B cell (primary cell): ENCODE measurements around the gene FAM240B. TPM values are rescaled to one million over a fixed set of nuclear protein-coding genes. Genes with fewer than 3 reads are reported as not detected.

Experiments used
- ATAC-seq: fragments of 200-7000 bp; cut with Tn5 transposase; one replicate; pipeline ENCODE4 v1.10.0; 2021; ENCODE audit warnings: low read depth, mild to moderate bottlenecking, moderate number of reproducible peaks, moderate library complexity
- CTCF ChIA-PET: fragments of 350-600 bp; sonication (Branson Sonifier 250); formaldehyde crosslinking; loops from one replicate; lab custom pipeline; 2021; ENCODE audit warnings: antibody characterized with exemption, inconsistent platforms; lab: Charles Lee
- POLR2A ChIA-PET: fragments of 350-600 bp; sonication (Branson Sonifier 250); formaldehyde crosslinking; loops from one replicate; lab custom pipeline; 2021; ENCODE audit warnings: antibody characterized with exemption; lab: Charles Lee
- DNase-seq: peaks from one replicate; pipeline ENCODE4 v3.0.0; 2013
- H2AFZ ChIP-seq: 2 replicates; pipeline ENCODE4 v1.6.1; 2012; ENCODE audit warnings: mild to moderate bottlenecking, low read depth, low read length; ENCODE audit not compliant: insufficient read depth, poor library complexity, severe bottlenecking
- H3K27ac ChIP-seq, 2 donors: 1 replicate in 1 of 2; 2 replicates in 1 of 2; pipeline ENCODE4 v1.5.1; 2012 to 2013; ENCODE audit warnings: low read length in 2 of 2, mild to moderate bottlenecking in 2 of 2, moderate library complexity in 1 of 2
- H3K27me3 ChIP-seq, 4 experiments: fragments of 200-600 bp in 1 of 4; sonication (generic) in 1 of 4; replicated peaks in 1 of 4; 1 replicate in 2 of 4; 2 replicates in 2 of 4; pipeline versions ENCODE4 v1.6.1 to v1.7.0; 2013 to 2016; ENCODE audit warnings: low read length in 3 of 4, mild to moderate bottlenecking in 2 of 4, mixed read lengths in 1 of 4, moderate library complexity in 1 of 4; ENCODE audit not compliant: insufficient read depth in 4 of 4, control insufficient read depth in 3 of 4; ENCODE audit errors: control extremely low read depth in 1 of 4
- H3K36me3 ChIP-seq, 2 experiments: replicated peaks in 1 of 2; 1 replicate in 1 of 2; 2 replicates in 1 of 2; pipeline versions ENCODE4 v1.6.1 to v1.7.1; 2013; ENCODE audit warnings: low read length in 1 of 2; ENCODE audit not compliant: insufficient read depth in 2 of 2, control insufficient read depth in 1 of 2; ENCODE audit errors: control extremely low read depth in 1 of 2, extremely low read depth in 1 of 2
- H3K4me1 ChIP-seq, 2 donors: fragments of 200-600 bp in 1 of 2; sonication (generic) in 1 of 2; 1 replicate in 1 of 2; 2 replicates in 1 of 2; pipeline versions ENCODE4 v1.5.1 to v1.6.1; 2013 to 2017; ENCODE audit warnings: low read length in 2 of 2; ENCODE audit not compliant: control insufficient read depth in 2 of 2, insufficient read depth in 2 of 2
- H3K4me2 ChIP-seq: replicated peaks from 2 replicates; pipeline ENCODE3; 2012; ENCODE audit warnings: mild to moderate bottlenecking, low read depth, low read length; ENCODE audit not compliant: poor library complexity, severe bottlenecking
- H3K4me3 ChIP-seq, 5 experiments: fragments of 200-600 bp in 1 of 5; sonication (generic) in 1 of 5; 1 replicate in 3 of 5; 2 replicates in 2 of 5; pipeline versions ENCODE4 v1.5.1 to v1.7.0; 2011 to 2016; ENCODE audit warnings: low read length in 4 of 5, mild to moderate bottlenecking in 4 of 5, low read depth in 2 of 5, control low read depth in 1 of 5, moderate library complexity in 1 of 5; ENCODE audit not compliant: insufficient read depth in 1 of 5; ENCODE audit errors: control extremely low read depth in 1 of 5, extremely low read depth in 1 of 5
- H3K79me2 ChIP-seq: fragments of 200-600 bp; sonication (generic); one replicate; pipeline ENCODE4 v1.6.0; 2016; ENCODE audit warnings: low read length; ENCODE audit not compliant: control insufficient read depth, insufficient read depth
- H3K9ac ChIP-seq: fragments of 200-600 bp; sonication (generic); 2 replicates; pipeline ENCODE4 v1.6.1; 2017; ENCODE audit warnings: mild to moderate bottlenecking, low read length, moderate library complexity
- H3K9me3 ChIP-seq, 3 donors: one replicate each; pipeline versions ENCODE4 v1.6.1 to v1.7.1; 2013; ENCODE audit warnings: low read length in 2 of 3; ENCODE audit not compliant: control insufficient read depth in 2 of 3, insufficient read depth in 1 of 3; ENCODE audit errors: control extremely low read depth in 1 of 3
- H4K20me1 ChIP-seq: 2 replicates; pipeline ENCODE4 v1.6.0; 2012; ENCODE audit warnings: mild to moderate bottlenecking, low read length; ENCODE audit not compliant: insufficient read depth, control insufficient read depth, poor library complexity, severe bottlenecking
- H3K27ac Mint-ChIP-seq: one replicate; pipeline ENCODE4 v1.8.0; 2021; ENCODE audit warnings: mixed read lengths
- H3K27me3 Mint-ChIP-seq: one replicate; pipeline ENCODE4 v1.8.0; 2021; ENCODE audit warnings: mixed read lengths
- H3K4me1 Mint-ChIP-seq: one replicate; pipeline ENCODE4 v1.8.0; 2021; ENCODE audit warnings: mixed read lengths
- H3K4me3 Mint-ChIP-seq: one replicate; pipeline ENCODE4 v1.8.0; 2021; ENCODE audit warnings: mixed read lengths
- H3K9me3 Mint-ChIP-seq: one replicate; pipeline ENCODE4 v1.8.0; 2022; ENCODE audit warnings: mixed read lengths; ENCODE audit not compliant: insufficient read depth
- EZH2 ChIP-seq: IDR thresholded peaks from 2 replicates; pipeline ENCODE4 v1.6.1; 2012; ENCODE audit warnings: borderline replicate concordance, low read depth, mild to moderate bottlenecking, moderate library complexity, low read length; ENCODE audit not compliant: insufficient read depth, poor library complexity, severe bottlenecking
- WGBS: methylation state at CpG from one replicate; pipeline ENCODE4 v1.1.5; 2013; ENCODE audit warnings: missing lambda C conversion rate; ENCODE audit not compliant: insufficient coverage; 5-methylcytosine and 5-hydroxymethylcytosine counted together
- intact Hi-C: fragments of 100-400 bp; cut with micrococcal nuclease; formaldehyde crosslinking; loops from one replicate; pipeline ENCODE4 v1.10.0; 2022
- polyA plus RNA-seq: library from polyadenylated mRNA; depleted of rRNA; stranded (reverse); fragments of >200 nt; gene quantifications from 2 replicates; pipeline ENCODE4 v1.2.3, GENCODE V29; 2012
- total RNA-seq, 2 donors: library from RNA; stranded (reverse); fragments of 120-200 nt in 1 of 2; gene quantifications; 1 replicate in 1 of 2; 2 replicates in 1 of 2; pipeline versions ENCODE4 v1.2.3 to v1.2.4, GENCODE V29; 2013 to 2022
- TF ChIP-seq, protein P1 (sequence below): fragments of 200-600 bp; IDR thresholded peaks from one replicate; pipeline ENCODE4 v1.8.0; 2022; ENCODE audit warnings: antibody characterized with exemption, mild to moderate bottlenecking

The FAM240B gene
- total and polyA plus RNA-seq, 2 donors (not counting 1 experiment from before 2014, with no cell fraction given), result not detected

DNA sequence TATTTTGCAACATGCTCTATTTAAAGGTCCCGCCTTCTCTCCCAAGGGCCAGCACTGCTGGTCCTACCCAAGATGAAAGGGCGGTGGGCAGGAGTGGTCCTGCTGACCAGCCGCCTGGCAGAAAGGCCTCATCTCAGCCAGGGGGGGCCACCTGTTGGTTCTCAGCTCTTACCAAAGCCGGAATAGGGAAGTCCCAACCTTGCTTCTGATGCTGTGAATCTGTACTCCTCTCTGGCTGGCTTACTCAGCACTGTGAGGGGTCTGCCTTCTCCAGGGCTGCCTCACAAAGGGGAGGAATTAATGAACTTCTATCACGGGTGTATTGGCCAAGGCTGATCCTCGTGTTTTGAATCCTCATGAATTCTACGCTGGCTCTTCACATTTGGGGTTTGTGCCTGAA, 13.6 kb upstream of the FAM240B start:
- no peak overlapping the region for H3K9ac ChIP-seq
- DNase-seq, result no peak
- 78% methylated on average over 5 of the region's 7 CpGs for WGBS
- ChIA-PET POLR2A (no interaction called here), CTCF (no interaction called here)
- no peak overlapping the region for H3K4me3 ChIP-seq
- H3K4me1 ChIP-seq, result no peaks in the 10 kb centered on the region
- no peak overlapping the region for H3K27ac ChIP-seq
- H3K36me3 ChIP-seq, result no peaks in the 10 kb centered on the region
- Mint-ChIP-seq H3K4me1 (no peaks in the 10 kb centered on the region), H3K4me3 (no peak overlapping the region), H3K27ac (no peak overlapping the region), H3K9me3 (no peaks in the 10 kb centered on the region), H3K27me3 (peaks cover 4% of the 10 kb centered on the region)
- H3K9me3 ChIP-seq, result peaks cover 0 to 25% (median 0%) of the 10 kb centered on the region in 3 donors
- H2AFZ ChIP-seq, result no peak overlapping the region
- intact Hi-C loops, result no loop called here
- no peaks in the 10 kb centered on the region for H3K27me3 ChIP-seq
- H4K20me1 ChIP-seq, result no peaks in the 10 kb centered on the region
- no peak for ATAC-seq
- TF ChIP-seq, protein P1, sequence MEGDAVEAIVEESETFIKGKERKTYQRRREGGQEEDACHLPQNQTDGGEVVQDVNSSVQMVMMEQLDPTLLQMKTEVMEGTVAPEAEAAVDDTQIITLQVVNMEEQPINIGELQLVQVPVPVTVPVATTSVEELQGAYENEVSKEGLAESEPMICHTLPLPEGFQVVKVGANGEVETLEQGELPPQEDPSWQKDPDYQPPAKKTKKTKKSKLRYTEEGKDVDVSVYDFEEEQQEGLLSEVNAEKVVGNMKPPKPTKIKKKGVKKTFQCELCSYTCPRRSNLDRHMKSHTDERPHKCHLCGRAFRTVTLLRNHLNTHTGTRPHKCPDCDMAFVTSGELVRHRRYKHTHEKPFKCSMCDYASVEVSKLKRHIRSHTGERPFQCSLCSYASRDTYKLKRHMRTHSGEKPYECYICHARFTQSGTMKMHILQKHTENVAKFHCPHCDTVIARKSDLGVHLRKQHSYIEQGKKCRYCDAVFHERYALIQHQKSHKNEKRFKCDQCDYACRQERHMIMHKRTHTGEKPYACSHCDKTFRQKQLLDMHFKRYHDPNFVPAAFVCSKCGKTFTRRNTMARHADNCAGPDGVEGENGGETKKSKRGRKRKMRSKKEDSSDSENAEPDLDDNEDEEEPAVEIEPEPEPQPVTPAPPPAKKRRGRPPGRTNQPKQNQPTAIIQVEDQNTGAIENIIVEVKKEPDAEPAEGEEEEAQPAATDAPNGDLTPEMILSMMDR, result no peak
- no peak for TF ChIP-seq EZH2
- H3K4me2 ChIP-seq, result no peak overlapping the region
- no peaks in the 10 kb centered on the region for H3K79me2 ChIP-seq

DNA sequence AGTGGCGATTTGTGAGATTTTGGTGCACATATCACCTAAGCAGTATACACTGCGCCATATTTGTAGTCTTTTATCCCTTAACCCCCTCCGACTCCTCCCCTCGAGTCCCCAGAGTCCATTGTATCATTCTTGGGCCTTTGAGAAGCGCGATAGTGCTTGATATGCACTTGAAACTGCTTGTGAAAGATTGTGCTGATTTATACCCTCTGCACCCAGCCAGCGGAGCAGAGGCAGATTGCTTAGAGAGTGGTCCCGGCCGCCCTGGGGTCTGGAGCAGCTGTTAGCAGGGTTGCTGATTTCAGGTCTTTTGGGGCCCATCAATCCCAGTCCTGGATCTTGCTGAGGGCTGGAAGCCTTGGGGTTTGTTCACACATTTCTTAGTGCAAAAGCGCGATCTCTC, 13.0 kb upstream of the FAM240B start:
- no peak overlapping the region for H2AFZ ChIP-seq
- DNase-seq (no peak), ATAC-seq (no peak)
- no peak overlapping the region for H3K27ac Mint-ChIP-seq
- no peak overlapping the region for H3K4me3 Mint-ChIP-seq
- H3K4me1 ChIP-seq, result no peaks in the 10 kb centered on the region
- H3K4me1 Mint-ChIP-seq, result no peaks in the 10 kb centered on the region
- H3K79me2 ChIP-seq, result no peaks in the 10 kb centered on the region
- ChIA-PET CTCF (no interaction called here), POLR2A (no interaction called here)
- H4K20me1 ChIP-seq, result no peaks in the 10 kb centered on the region
- no peak overlapping the region for H3K9ac ChIP-seq
- no peak for TF ChIP-seq EZH2
- TF ChIP-seq, protein P1, result no peak
- H3K4me3 ChIP-seq, result no peak overlapping the region
- intact Hi-C loops, result no loop called here
- no peaks in the 10 kb centered on the region for H3K9me3 Mint-ChIP-seq
- peaks cover 4% of the 10 kb centered on the region for H3K27me3 Mint-ChIP-seq
- 86% methylated on average over 7 of the region's 11 CpGs for WGBS
- no peak overlapping the region for H3K27ac ChIP-seq
- no peaks in the 10 kb centered on the region for H3K36me3 ChIP-seq
- H3K27me3 ChIP-seq, result no peaks in the 10 kb centered on the region
- no peak overlapping the region for H3K4me2 ChIP-seq
- H3K9me3 ChIP-seq, result peaks cover 0 to 25% (median 0%) of the 10 kb centered on the region in 3 donors
